SK-N-SH (cell line): ENCODE data around the gene PTX3. TPM values are rescaled to one million over a fixed set of nuclear protein-coding genes. Genes with fewer than 3 reads are reported as not detected.

ENCODE experiments used
- CTCF ChIA-PET: fragments of 300-600, 350-600 bp; formaldehyde crosslinking; extraction: SDS; loops from one replicate; lab custom pipeline; 2021; lab: Yijun Ruan, JAX
- POLR2A ChIA-PET: fragments of 350-600 bp; sonication (Branson Sonifier 250); formaldehyde crosslinking; extraction: SDS; loops from one replicate; lab custom pipeline; 2020; ENCODE audit warnings: antibody characterized with exemption, inconsistent platforms; lab: Yijun Ruan, JAX
- DNase-seq: peaks from one replicate; pipeline ENCODE4 v3.0.0; 2012
- H2AFZ ChIP-seq: fragments of 200-600 bp; sonication (generic); 2 replicates; pipeline ENCODE4 v1.8.1; 2016; ENCODE audit warnings: antibody characterized with exemption, mild to moderate bottlenecking, low read depth
- H3F3A ChIP-seq: fragments of 200-600 bp; sonication (generic); replicated peaks from 2 replicates; pipeline ENCODE3; 2016; ENCODE audit warnings: antibody characterized with exemption, mild to moderate bottlenecking; ENCODE audit not compliant: insufficient read depth
- H3K27ac ChIP-seq, 2 experiments: fragments of 200-500 bp in 1 of 2; fragments of 200-600 bp in 1 of 2; sonication (Bioruptor generic) in 1 of 2; sonication (generic), shearing (Covaris generic) in 1 of 2; 2 replicates each; pipeline versions ENCODE4 v1.5.1 to v1.6.1; 2014 to 2016; ENCODE audit warnings: low read depth in 2 of 2, inconsistent platforms in 1 of 2, low read length in 1 of 2, mild to moderate bottlenecking in 1 of 2, mixed read lengths in 1 of 2
- H3K27me3 ChIP-seq: fragments of 200-600 bp; sonication (generic), shearing (Covaris generic); 2 replicates; pipeline ENCODE4 v1.6.1; 2016; ENCODE audit warnings: mixed run types; ENCODE audit not compliant: insufficient read depth
- H3K36me3 ChIP-seq, 2 experiments: fragments of 200-500 bp in 1 of 2; fragments of 200-600 bp in 1 of 2; sonication (Bioruptor generic) in 1 of 2; sonication (generic) in 1 of 2; replicated peaks in 1 of 2; 2 replicates each; pipeline versions ENCODE3 to v1.5.1; 2014 to 2016; ENCODE audit warnings: low read length in 1 of 2, mild to moderate bottlenecking in 1 of 2; ENCODE audit not compliant: insufficient read depth in 2 of 2, control insufficient read depth in 1 of 2
- H3K4me1 ChIP-seq, 2 experiments: fragments of 200-500 bp in 1 of 2; fragments of 200-600 bp in 1 of 2; sonication (Bioruptor generic) in 1 of 2; sonication (generic), shearing (Covaris generic) in 1 of 2; 2 replicates each; pipeline versions ENCODE4 v1.5.1 to v1.6.1; 2014 to 2016; ENCODE audit warnings: low read depth in 1 of 2, low read length in 1 of 2, mixed run types in 1 of 2; ENCODE audit not compliant: insufficient read depth in 2 of 2, control insufficient read depth in 1 of 2
- H3K4me2 ChIP-seq: fragments of 200-600 bp; sonication (generic), shearing (Covaris generic); 2 replicates; pipeline ENCODE4 v1.6.1; 2017; ENCODE audit warnings: mixed run types
- H3K4me3 ChIP-seq, 2 experiments: fragments of 200-500 bp in 1 of 2; fragments of 200-600 bp in 1 of 2; sonication (Bioruptor generic) in 1 of 2; sonication (generic), shearing (Covaris generic) in 1 of 2; 2 replicates each; pipeline versions ENCODE4 v1.5.1 to v1.8.1; 2014 to 2016; ENCODE audit warnings: low read depth in 2 of 2, inconsistent platforms in 1 of 2, low read length in 1 of 2, mild to moderate bottlenecking in 1 of 2, mixed read lengths in 1 of 2, moderate library complexity in 1 of 2
- H3K79me2 ChIP-seq: fragments of 200-600 bp; sonication (generic); 2 replicates; pipeline ENCODE4 v1.8.1; 2017; ENCODE audit warnings: mild to moderate bottlenecking; ENCODE audit not compliant: insufficient read depth
- H3K9ac ChIP-seq: fragments of 200-600 bp; sonication (generic); 2 replicates; pipeline ENCODE4 v1.6.1; 2017; ENCODE audit warnings: mixed run types
- H3K9me2 ChIP-seq: fragments of 200-600 bp; sonication (generic); 2 replicates; pipeline ENCODE4 v1.6.1; 2017; ENCODE audit warnings: mixed run types
- H3K9me3 ChIP-seq: fragments of 200-600 bp; sonication (generic); 2 replicates; pipeline ENCODE4 v1.6.1; 2017; ENCODE audit warnings: mixed run types, mild to moderate bottlenecking, moderate library complexity
- H4K20me1 ChIP-seq: fragments of 200-600 bp; sonication (generic); 2 replicates; pipeline ENCODE4 v1.6.1; 2017; ENCODE audit warnings: mild to moderate bottlenecking, mixed run types; ENCODE audit not compliant: insufficient read depth
- ELF1 ChIP-seq: IDR thresholded peaks from 2 replicates; pipeline ENCODE4 v1.4.0; 2012
- EZH2phosphoT487 ChIP-seq: fragments of 200-600 bp; sonication (generic); IDR thresholded peaks from 2 replicates; pipeline ENCODE4 v1.6.1; 2017; ENCODE audit warnings: low read depth, mixed run types, mild to moderate bottlenecking, antibody characterized with exemption, moderate library complexity, borderline replicate concordance
- FOXJ3 ChIP-seq: sonication (generic); formaldehyde crosslinking; IDR thresholded peaks from 2 replicates; pipeline ENCODE4 v1.5.1; 2020; ENCODE audit warnings: mild to moderate bottlenecking, missing genetic modification reagents
- GABPA ChIP-seq: IDR thresholded peaks from 2 replicates; pipeline ENCODE4 v1.4.0; 2012; ENCODE audit warnings: low read depth, mild to moderate bottlenecking
- GATA2 ChIP-seq: sonication (generic); formaldehyde crosslinking; IDR thresholded peaks from 2 replicates; pipeline ENCODE4 v1.5.0; 2020; ENCODE audit warnings: mild to moderate bottlenecking, missing genetic modification reagents
- NRF1 ChIP-seq: IDR thresholded peaks from 2 replicates; pipeline ENCODE4 v1.6.1; 2012; ENCODE audit warnings: low read depth, mild to moderate bottlenecking, low read length
- SIN3A ChIP-seq: IDR thresholded peaks from 2 replicates; pipeline ENCODE4 v1.6.1; 2012; ENCODE audit warnings: low read depth, mild to moderate bottlenecking, low read length, moderate library complexity, borderline replicate concordance
- SMC3 ChIP-seq: IDR thresholded peaks from 2 replicates; pipeline ENCODE4 v1.6.1; 2012; ENCODE audit warnings: low read depth, low read length, improper control_type of control experiment
- TAF1 ChIP-seq: IDR thresholded peaks from 2 replicates; pipeline ENCODE4 v1.6.1; 2012; ENCODE audit warnings: low read depth, mild to moderate bottlenecking, low read length, moderate library complexity, borderline replicate concordance
- TCF12 ChIP-seq: IDR thresholded peaks from 2 replicates; pipeline ENCODE4 v1.4.0; 2012
- ZBTB33 ChIP-seq: IDR thresholded peaks from 2 replicates; pipeline ENCODE4 v1.4.0; 2012; ENCODE audit warnings: low read depth, borderline replicate concordance
- WGBS: methylation state at CpG from one replicate; pipeline ENCODE4 v1.1.6; 2017; ENCODE audit warnings: low lambda C conversion rate; 5-methylcytosine and 5-hydroxymethylcytosine counted together
- polyA plus RNA-seq, 3 experiments: library from polyadenylated mRNA; depleted of rRNA; stranded (reverse); fragments of >200 nt; gene quantifications; 2 replicates each; pipeline ENCODE4 v1.2.3, GENCODE V29; 2012
- TF ChIP-seq, protein P1 (sequence below): IDR thresholded peaks from 2 replicates; pipeline ENCODE4; 2012
- TF ChIP-seq, protein P2 (sequence below): IDR thresholded peaks from 2 replicates; pipeline ENCODE4 v1.4.0; 2012; ENCODE audit warnings: low read depth

The PTX3 gene
- polyA plus RNA-seq, 1 of the 3 experiments (the other 2 are of a cell fraction) = 208 TPM

- WGBS = 81% methylated on average over 5 of the region's 5 CpGs
- Histone ChIP-seq H3K4me3 (no peak overlapping the region), H3K4me2 (no peak overlapping the region), H4K20me1 (no peaks in the 10 kb centered on the region), H3K9me3 (no peaks in the 10 kb centered on the region), H3K27ac (no peak overlapping the region), H3K4me1 (no peaks in the 10 kb centered on the region), H3K9me2 (no peaks in the 10 kb centered on the region), H3F3A (no peaks in the 10 kb centered on the region), H3K36me3 (no peaks in the 10 kb centered on the region), H3K79me2 (no peaks in the 10 kb centered on the region), H3K27me3 (no peaks in the 10 kb centered on the region), H2AFZ (no peak overlapping the region), H3K9ac (no peak overlapping the region)
- DNase-seq = no peak
- TF ChIP-seq GABPA (no peak), GATA2 (CRISPR knock-in tag) (no peak), FOXJ3 (CRISPR knock-in tag) (no peak), TAF1 (no peak)
- ChIA-PET CTCF (interaction anchor here (0.8 to 1.2 kb wide), 2 partner anchors 9 to 12 kb away, joined by 3 read pairs; no protein-coding TSS in a partner anchor), POLR2A (no interaction called here)
These were observed 30.3 kb upstream of the PTX3 start for GRCh38 chr3:157406394-157406793.

- Histone ChIP-seq H2AFZ (no peak overlapping the region), H3K36me3 (no peaks in the 10 kb centered on the region), H3K79me2 (no peaks in the 10 kb centered on the region), H3K27ac (no peak overlapping the region), H3K4me2 (no peak overlapping the region), H3K4me3 (no peak overlapping the region), H3K9ac (no peak overlapping the region), H3F3A (no peaks in the 10 kb centered on the region), H3K4me1 (no peaks in the 10 kb centered on the region), H3K27me3 (no peaks in the 10 kb centered on the region), H3K9me2 (no peaks in the 10 kb centered on the region), H4K20me1 (no peaks in the 10 kb centered on the region), H3K9me3 (no peaks in the 10 kb centered on the region)
- ChIA-PET POLR2A (no interaction called here), CTCF (no interaction called here)
- no peak for DNase-seq
- TF ChIP-seq TAF1 (no peak), SMC3 (no peak), ELF1 (no peak), ZBTB33 (no peak), SIN3A (no peak), NRF1 (no peak), EZH2phosphoT487 (no peak), TCF12 (no peak)
- TF ChIP-seq, protein P1, sequence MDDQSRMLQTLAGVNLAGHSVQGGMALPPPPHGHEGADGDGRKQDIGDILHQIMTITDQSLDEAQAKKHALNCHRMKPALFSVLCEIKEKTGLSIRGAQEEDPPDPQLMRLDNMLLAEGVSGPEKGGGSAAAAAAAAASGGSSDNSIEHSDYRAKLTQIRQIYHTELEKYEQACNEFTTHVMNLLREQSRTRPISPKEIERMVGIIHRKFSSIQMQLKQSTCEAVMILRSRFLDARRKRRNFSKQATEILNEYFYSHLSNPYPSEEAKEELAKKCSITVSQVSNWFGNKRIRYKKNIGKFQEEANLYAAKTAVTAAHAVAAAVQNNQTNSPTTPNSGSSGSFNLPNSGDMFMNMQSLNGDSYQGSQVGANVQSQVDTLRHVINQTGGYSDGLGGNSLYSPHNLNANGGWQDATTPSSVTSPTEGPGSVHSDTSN = no peak
- TF ChIP-seq, protein P2, sequence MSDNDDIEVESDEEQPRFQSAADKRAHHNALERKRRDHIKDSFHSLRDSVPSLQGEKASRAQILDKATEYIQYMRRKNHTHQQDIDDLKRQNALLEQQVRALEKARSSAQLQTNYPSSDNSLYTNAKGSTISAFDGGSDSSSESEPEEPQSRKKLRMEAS = no peak
- 76% methylated on average over 3 of the region's 3 CpGs for WGBS
These were observed 28.9 kb upstream of the PTX3 start for GRCh38 chr3:157407769-157408168.
